Dendritic cell treated with granulocyte-macrophage colony-stimulating factor and Interleukin-4, amounts not matched to agents 40 ng/mL and 50 ng/mL, for 4 days (primary cell): ENCODE results near the gene PLPPR2.

ENCODE experiments used
- H3K27ac Mint-ChIP-seq: one replicate; pipeline ENCODE4 v1.8.0; 2022; ENCODE audit warnings: mild to moderate bottlenecking, mixed read lengths
- H3K27me3 Mint-ChIP-seq: one replicate; pipeline ENCODE4 v1.8.0; 2022; ENCODE audit warnings: mild to moderate bottlenecking, mixed read lengths
- H3K36me3 Mint-ChIP-seq: one replicate; pipeline ENCODE4 v1.8.0; 2022; ENCODE audit warnings: low read depth, mixed read lengths
- H3K4me1 Mint-ChIP-seq: one replicate; pipeline ENCODE4 v1.8.0; 2022; ENCODE audit warnings: low read depth, mixed read lengths
- H3K4me3 Mint-ChIP-seq: one replicate; pipeline ENCODE4 v1.8.0; 2022; ENCODE audit warnings: mild to moderate bottlenecking, moderate library complexity, mixed read lengths
- H3K9me3 Mint-ChIP-seq: one replicate; pipeline ENCODE4 v1.8.0; 2022; ENCODE audit warnings: mixed read lengths
- intact Hi-C: fragments of 100-400 bp; cut with micrococcal nuclease; formaldehyde crosslinking; loops from one replicate; pipeline ENCODE4 v1.15.0; 2022

The PLPPR2 gene

DNA sequence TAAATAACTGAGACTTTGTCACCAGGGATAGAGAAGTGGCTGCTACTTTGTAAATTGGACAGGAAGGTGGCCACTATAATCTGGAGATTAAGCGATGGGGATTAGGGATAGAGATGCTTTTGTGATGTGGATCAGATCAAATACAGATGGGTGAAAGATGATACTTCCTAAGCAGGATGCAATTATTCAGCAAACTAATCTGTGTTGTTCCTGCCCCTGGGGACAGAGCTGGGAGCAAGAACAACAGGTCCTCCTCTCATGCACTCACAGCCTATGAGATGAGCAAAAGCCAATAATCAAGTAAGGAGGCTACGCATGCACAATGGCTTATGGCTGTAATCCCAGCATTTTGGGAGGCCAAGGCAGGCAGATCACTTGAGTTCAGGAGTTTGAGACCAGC, 59.3 kb downstream of the PLPPR2 start:
- Mint-ChIP-seq H3K27me3 (peaks cover 59% of the 10 kb centered on the region), H3K9me3 (no peaks in the 10 kb centered on the region), H3K4me3 (no peak overlapping the region), H3K36me3 (no peaks in the 10 kb centered on the region), H3K4me1 (peaks cover 14% of the 10 kb centered on the region), H3K27ac (no peak overlapping the region)
- intact Hi-C loops: no loop called here
